Activated effector memory CD4-positive, alpha-beta T cell treated with Interleukin-2 at 50 U/mL for 16 hours (primary cell): ENCODE results near the gene SLC9B2.
"Not testable (repeated sequence)": the region's sequence is repeated elsewhere in the genome, so short reads cannot be mapped to it uniquely, and the experiment has no call there.

ENCODE experiments used
- DNase-seq: peaks from one replicate; pipeline ENCODE4 v3.0.0-alpha.2; 2020

The SLC9B2 gene

DNA sequence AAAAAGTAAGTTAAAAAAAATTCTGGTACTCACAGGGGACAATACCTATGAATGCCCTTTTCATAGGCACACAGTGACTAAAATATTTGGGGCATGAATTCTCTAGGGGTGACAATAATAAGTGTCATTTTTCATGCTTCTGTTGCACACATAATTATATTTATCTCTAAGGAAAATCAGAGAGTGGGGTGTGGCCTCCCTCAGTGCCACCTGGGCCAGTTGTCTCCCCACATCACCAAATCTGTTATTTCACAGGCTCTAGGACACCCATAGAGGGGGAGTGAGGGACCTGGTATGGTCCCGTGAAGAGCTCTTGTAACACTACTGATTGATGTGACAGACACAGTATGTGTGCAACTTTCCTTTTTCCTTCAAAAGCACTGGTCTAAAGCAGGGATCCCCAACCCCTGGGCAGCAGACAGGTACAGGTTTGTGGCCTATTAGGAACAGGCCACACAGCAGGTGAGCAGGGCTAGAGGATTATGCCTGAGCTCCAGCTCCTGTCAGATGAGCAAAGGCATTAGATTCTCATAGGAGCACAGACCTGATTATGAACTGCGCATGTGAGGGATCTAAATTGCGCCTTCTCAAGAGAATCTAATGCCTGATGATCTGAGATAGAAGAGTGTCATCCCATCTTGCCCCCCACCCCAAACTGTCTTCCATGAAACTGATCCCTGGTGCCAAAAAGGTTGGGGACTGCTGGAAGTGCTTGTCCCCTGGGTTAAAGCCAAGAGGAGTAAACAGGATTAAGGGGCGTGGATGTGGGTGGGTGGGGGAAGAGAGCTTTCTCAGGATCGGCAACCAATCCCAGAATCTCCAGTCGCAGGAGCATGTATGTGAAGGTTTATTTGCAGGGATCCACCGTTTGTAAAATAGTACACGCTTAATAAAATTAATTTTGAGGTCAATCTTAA lies 57.9 kb downstream of the SLC9B2 start:
- no peak for DNase-seq

DNA sequence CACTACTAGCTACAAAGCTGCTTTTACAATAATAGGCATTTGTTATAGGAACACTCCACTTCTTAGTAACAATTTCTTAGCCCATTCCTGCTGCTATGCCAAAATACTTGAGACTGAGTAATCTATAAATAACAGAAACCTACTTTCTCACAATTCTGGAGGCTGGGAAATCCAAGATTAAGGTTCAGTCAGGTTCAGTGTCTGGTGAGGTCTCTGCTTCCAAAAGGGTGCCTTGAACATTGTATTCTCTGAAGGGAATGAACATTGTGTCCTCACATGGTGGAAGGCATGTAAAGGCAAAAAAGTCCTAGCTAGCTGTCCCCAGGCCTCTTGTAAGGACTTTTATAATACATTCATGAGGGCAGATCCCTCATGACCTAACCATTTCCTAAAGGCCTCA lies 64.0 kb downstream of the SLC9B2 start:
- DNase-seq: no peak

DNA sequence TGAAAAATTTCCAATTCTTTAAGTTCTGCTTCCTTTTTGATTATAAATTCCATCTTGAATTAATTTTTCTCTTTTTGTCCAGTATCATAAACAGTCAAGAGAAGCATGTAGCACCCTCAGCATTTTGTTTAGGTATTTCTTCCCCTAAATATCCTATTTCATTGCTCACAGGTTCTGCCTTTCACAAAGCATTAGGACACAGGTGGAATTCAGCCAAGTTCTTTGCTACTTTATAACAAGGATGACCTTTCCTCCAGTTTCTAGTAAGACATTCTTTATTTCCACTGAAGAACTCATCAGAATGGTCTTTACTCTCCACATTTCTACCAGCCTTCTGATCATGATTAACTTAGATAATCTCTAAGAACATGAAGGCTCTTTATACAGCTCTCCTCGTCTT lies 64.5 kb downstream of the SLC9B2 start:
- no peak for DNase-seq

DNA sequence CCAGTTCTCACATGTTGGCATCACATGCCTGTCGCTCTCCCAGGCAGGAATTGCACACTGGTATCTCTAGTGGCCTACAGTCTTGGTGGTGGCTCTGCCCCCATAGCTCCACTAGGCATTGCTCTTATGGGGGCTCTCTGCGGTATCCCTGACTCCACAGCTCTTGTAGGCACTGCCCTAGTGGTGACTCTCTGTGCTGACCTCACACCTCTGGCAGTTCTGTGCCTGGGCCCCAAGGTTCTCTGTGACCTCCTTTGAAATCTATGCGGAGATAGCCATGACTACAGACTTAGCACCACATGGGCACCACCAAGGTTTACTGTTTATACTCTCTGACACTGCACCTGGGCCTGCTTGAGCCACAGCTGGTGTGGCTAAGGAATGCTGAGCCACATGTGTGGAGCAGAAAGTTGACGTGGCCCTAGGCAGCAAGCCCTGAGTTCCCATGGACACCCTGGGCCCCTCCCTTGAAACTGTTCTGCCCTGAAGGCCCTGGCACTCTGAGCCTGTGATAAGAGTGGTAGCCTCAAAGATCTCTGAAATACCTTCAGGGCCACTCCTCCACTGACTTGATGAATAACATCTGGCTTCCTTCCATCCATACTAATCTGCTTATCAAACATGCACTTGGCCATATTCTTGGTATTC lies 65.1 kb downstream of the SLC9B2 start:
- DNase-seq: no peak

DNA sequence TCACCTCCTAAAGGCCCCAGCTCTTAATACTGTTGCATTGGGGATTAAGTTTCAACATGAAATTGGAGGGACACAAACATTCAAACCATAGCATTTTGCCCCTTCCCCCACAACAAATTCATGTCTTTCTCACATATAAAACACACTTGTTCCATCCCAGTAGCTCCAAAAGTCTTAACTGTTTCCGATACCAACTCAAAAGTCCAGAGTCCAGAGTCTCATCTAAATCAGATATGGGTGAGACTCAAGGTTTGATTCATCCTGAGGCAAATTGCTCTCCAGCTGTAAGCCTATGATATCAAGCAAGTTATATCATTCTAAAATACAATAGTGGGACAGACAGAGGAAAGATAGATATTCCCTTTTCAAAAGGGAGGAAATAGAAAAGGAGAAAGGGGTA lies 65.8 kb downstream of the SLC9B2 start:
- DNase-seq: no peak

DNA sequence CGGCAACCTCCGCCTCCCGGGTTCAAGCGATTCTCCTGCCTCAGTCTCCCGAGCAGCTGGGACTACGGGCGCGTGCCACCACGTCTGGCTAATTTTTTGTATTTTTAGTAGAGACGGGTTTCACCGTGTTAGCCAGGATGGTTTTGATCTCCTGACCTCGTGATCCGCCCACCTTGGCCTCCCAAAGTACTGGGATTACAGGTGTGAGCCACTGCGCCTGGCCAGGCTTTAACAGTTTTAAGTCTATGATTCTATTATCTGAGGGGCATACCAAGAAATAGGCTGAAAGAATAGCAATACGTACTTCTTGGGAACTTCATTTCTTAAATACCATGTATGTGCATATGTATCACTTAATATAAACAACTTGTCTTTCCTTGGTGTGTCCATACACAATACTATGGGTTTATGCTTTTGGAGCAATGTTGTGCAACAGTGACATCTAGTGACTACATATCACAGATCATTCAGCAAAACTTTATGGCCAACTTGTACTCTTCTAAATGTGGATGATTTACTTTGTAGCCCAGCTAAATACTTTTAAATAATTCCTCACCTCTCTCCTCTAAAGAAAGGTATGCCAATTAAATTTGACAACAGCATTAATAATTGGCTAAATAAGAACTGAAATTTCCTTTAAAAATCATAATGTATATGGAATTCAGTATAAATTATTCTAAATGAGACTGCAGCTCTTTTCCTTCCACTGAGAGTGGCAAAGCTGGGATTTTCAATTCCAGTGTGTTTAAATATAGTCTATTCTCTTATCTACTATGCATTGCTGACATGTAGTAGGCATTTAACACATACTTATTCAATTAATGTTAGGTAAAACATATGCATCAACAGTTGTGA lies 67.5 kb downstream of the SLC9B2 start:
- no peak for DNase-seq

DNA sequence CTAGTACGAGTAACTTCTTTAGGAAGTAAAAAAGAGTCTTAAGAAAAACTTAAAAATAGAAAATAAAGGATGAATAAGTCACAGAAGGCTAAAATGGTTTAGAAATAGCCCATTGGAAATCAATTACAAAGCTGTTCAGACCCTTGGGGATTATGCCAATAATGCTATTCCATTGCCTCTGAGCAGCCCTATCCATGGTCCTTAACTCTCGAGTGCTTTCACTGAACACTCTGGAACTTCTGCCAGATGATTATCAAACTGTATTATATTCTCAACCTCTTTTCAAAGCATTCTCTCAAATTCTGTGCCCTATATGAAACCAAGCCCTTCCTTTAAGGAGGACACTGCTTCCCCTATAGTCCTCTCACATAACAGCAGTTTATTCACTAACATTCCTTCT lies 74.0 kb downstream of the SLC9B2 start:
- DNase-seq: no peak

DNA sequence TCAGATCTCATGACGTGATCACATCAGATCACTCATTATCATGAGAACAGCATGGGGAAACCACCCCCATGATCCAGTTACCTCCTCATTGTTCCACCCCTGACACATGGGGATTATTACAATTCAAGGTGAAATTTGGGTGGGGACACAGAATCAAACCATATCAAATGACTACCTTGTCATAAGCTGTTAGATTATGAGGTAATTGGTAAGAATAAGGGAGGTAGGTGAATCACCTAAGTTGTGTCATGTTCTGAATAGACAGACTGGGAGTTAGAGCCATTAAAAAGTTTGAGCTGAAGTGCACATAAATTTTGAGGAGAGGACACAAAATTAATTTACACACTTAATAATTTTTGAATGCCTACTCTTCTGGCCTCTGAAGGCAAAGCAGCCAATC lies 81.8 kb downstream of the SLC9B2 start:
- DNase-seq: no peak

DNA sequence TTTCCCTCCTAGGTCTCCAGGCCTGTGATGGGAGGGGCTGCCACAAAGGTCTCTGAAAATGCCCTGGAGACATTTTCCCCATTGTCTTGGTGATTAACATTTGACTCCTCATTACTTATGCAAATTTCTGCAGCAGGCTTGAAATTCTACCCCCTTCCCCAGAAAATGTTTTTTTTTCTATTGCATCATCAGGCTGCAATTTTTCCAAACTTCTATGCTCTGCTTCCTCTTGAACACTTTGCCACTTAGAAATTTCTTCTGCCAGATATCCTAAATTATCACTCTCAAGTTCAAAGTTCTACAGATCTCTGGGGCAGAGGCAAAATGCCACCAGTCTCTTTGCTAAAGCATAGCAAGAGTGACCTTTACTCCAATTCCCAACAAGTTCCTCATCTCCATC lies 82.6 kb downstream of the SLC9B2 start:
- not testable (repeated sequence) for DNase-seq

DNA sequence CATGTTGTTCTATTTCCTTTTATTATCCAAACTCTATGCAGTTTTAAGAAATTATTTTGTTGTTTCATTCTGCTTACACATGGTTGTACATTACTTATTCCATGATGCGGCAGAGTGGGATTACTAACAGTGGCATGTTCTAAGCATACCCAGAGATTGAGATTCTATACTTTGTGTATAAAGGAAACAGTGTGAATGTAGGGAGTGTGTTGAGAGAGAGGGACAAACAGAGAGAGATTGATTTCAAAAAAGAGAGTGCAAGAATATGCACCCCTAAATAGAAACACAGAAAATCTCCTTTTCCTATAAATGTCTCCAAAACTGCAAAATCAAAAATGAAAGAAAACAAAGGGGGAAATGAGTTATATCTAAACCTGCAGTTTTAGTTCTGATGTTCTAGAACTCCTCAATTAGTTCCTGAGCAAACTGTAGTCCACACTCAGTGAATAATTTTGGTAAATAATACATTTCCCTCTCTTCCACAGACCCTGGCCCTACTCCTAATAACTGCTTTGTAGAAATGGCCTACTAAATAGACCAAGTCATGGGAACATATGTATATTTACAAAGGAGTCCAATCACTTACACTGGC lies 88.0 kb downstream of the SLC9B2 start:
- DNase-seq: no peak

DNA sequence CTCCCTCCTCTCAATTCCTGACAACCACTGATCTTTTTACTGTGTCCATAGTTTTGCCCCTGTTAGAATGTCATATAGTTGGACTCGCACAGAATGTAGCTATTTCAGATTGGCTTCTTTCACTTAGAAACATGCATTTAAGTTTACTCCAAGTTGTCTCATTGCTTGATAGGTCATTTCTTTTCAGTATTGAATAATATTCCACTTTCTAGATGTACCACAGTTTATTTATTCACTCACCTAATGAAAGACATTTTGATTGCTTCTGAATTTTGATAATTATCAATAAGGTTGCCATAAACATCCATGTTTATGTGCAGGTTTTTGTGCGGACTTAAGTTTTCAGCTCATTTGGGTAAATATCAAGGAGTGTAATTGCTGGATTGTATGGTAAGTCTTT lies 95.6 kb downstream of the SLC9B2 start:
- no peak for DNase-seq
